GM18867 (cell line): Measurements from ENCODE around the gene RNF6.

ENCODE experiments used
- ATAC-seq: cut with Tn5 transposase; IDR thresholded peaks from one replicate; pipeline ENCODE4 v1.9.1; 2021; ENCODE audit warnings: mild to moderate bottlenecking, moderate library complexity; ENCODE audit not compliant: unreplicated experiment

The RNF6 gene

GRCh38 chr13:26168237-26168814 is 53.8 kb downstream of the RNF6 start:
- no peak for ATAC-seq

GRCh38 chr13:26163812-26164211 is 58.3 kb downstream of the RNF6 start:
- ATAC-seq: no peak
